GM18907 (cell line): ENCODE measurements around the gene WDR54.
A peak's percentile ranks its signal among the peaks of the same experiment; 100 is the strongest.

Experiments
- ATAC-seq: cut with Tn5 transposase; IDR thresholded peaks from one replicate; pipeline ENCODE4 v1.9.1; 2021; ENCODE audit warnings: mild to moderate bottlenecking, moderate library complexity; ENCODE audit not compliant: unreplicated experiment

WDR54 gene

DNA sequence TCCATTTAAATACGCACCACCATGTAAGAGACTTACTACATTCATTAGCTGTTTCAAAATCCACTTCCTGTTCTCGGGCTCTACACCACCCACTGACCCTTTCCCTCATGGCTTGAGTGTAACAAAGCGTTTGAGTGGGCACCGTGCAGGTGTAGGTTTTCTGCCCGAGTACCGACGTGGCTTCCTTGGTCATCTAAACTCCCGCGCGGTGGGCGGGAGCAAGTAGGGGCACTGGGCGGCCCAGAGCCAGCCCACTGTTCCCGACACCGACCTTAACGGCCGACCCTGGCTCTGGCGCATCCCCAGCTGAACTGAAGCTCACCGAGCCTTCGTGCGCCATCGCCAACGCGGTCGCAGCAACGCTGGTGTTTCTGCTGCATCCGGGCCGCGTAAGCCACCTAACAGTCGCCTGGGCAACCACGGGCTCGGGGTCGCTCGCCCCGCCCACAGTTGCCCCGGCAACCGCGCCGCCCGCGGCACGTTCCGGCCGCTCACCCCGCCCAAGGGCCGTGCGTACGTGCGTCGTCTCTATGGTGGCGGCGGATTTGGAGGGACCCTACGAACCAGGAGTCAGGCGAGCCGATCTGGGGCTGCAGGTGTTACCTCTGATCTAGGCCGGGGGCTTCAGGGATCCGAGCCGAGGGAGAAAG is at the start of gene WDR54, which contains the start of gene C2orf81:
Gene WDR54, plus strand, starts transcription at position 510 of the 650 bp plus-strand sequence. CDS start 424 bp downstream, outside the sequence.
Gene C2orf81, minus strand, starts transcription at position 399 of the 650 bp plus-strand sequence. Its CDS starts 59 bp downstream, at position 340.
- ATAC-seq, result peak; percentile 92

DNA sequence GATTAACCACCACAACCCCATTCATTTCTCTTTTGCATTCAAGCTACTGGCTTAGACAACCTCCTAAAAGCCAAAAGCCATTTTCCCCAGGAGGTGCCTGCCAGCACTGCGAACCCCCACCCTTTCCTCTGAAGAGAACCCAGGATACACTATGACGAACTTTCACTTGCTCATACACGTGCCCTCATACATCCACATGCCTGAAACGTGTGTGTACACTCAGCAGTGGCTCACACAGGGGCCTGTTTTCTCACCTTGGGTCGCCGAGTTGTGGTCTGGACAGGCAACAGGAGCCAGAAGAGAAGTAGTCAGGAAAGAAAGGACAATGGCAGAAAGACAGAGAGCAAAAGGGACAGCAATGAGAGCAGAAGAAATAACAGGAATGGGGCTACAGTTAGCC is 48.9 kb upstream of the WDR54 start:
- no peak for ATAC-seq

- no peak for ATAC-seq
Observed at GRCh38 chr2:74373221-74373676, 48.3 kb upstream of the WDR54 start.

GRCh38 chr2:74373985-74374384 is 47.5 kb upstream of the WDR54 start:
- no peak for ATAC-seq

- no peak for ATAC-seq
Observed at GRCh38 chr2:74374509-74375205, 46.9 kb upstream of the WDR54 start.

DNA sequence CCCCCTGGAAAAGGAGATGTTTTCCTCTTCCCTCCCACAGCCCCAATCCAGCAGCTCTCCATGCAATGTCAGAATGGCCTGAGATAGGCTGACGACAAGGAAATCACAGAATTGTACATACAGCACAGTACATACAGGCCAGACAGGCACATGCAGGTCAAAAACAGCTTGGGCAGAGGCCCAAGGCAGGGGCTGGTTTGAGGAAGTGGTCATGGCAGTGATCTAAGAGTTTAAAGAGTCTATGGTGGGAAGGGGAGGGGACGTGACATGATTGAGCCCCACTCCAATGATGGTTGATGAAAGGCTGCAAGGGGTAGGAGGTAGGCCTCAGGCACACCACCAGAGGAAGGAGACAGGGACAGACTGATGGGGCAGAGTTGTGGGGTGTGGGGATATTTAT is 45.7 kb upstream of the WDR54 start:
- ATAC-seq, result no peak

- no peak for ATAC-seq
Observed at GRCh38 chr2:74378007-74378406, 43.5 kb upstream of the WDR54 start.

GRCh38 chr2:74379851-74380789 is 41.4 kb upstream of the WDR54 start, which contains the start of gene DCTN1:
Gene DCTN1, minus strand, starts transcription at chr2:74380311. Its CDS starts 274 bp downstream, at chr2:74380037.
- peak; percentile 65 for ATAC-seq

DNA sequence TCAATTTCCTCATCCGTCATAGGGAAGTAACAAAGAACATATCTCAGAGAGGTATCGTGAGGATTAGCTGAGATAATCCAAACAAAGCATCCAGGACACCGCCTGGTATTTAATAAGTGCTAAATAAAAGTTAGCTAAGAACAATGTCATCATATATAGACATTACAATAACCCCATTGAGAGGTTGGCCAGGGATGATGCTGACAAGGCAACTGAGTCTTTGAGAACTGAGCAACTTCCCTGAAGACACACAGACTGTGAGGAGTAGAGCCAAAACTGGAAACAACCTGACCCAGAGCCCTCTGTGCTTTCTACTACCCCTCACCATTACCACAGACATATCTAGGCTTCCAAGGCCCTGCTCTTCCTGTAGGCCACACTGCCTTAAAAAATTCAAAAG is 39.8 kb upstream of the WDR54 start:
- no peak for ATAC-seq

DNA sequence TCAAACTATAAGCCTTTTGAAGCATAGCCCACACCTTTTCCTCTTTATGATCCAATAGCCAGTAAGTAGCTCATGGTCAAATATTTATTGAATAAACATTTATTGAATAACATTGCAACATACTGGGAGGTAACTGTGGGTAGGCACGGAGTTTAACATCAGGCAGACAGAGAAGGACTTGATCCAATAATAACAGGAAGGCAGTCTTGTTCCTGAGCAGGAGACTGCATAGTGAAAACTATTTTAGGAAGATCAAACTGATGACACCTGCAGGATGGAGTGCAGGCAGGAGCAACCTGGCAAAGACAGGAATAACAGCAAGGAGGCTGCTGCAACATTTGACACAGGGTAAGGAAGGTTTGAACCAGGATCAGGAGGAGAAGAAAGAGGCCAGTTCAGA is 38.3 kb upstream of the WDR54 start:
- ATAC-seq, result no peak

- no peak for ATAC-seq
Observed at GRCh38 chr2:74384051-74384450, 37.5 kb upstream of the WDR54 start.

DNA sequence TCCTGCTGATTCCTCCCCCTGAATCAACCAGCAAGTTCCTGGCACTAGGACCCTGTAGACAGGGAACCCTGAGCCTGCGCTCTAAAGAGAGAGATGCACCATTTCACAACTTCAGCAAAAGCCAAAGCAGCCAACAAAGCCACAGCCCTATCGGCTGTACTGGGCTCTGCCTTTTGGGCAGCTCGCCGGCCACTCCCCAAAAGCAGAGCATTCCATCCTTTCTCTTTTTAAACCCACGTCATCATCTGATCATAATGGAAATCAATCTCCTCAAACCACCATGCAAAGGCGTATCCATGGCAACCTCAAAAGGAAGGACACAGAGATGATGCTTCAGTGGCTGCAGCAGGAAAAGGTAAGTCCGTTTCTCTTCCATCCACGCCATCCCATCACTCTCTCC is 36.1 kb upstream of the WDR54 start:
- no peak for ATAC-seq

DNA sequence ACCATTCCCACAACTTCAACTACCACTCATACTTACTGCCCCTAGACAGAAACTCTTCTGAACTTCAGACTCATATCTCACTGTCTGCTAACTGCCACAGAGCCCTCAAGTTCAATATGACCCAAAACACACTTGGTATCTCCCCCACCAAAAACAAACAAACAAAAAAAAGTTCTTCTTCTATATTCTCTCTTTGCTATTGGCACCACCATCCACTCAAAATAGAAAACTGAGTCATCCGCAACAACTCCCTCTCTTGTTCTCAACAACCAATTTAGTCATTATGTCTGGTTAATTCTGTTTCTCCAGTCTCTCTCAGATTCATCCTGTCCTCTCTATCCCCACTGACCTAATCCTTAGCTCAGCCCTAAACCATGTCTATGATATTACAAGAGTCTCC is 34.2 kb upstream of the WDR54 start:
- no peak for ATAC-seq

- ATAC-seq, result no peak
Observed at GRCh38 chr2:74390606-74391005, 30.9 kb upstream of the WDR54 start.

DNA sequence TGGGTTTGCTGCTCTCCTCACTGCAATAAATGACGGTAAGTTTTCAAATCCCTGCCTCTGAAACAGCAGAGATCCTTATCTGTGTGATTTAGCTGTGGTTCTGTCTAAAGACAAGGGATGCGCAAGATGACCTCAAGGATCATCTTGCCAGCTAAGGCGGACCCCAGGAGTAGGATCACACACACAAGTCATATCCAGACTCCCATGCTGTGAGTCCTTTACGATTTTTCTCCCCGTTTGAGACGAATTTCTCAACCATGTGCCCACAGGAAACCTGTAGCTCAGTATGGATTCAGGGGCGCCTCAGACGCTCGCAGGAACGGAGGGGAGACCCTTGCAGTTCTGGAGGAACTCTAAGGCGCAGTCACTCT is 30.3 kb upstream of the WDR54 start:
- ATAC-seq, result peak; percentile 37

DNA sequence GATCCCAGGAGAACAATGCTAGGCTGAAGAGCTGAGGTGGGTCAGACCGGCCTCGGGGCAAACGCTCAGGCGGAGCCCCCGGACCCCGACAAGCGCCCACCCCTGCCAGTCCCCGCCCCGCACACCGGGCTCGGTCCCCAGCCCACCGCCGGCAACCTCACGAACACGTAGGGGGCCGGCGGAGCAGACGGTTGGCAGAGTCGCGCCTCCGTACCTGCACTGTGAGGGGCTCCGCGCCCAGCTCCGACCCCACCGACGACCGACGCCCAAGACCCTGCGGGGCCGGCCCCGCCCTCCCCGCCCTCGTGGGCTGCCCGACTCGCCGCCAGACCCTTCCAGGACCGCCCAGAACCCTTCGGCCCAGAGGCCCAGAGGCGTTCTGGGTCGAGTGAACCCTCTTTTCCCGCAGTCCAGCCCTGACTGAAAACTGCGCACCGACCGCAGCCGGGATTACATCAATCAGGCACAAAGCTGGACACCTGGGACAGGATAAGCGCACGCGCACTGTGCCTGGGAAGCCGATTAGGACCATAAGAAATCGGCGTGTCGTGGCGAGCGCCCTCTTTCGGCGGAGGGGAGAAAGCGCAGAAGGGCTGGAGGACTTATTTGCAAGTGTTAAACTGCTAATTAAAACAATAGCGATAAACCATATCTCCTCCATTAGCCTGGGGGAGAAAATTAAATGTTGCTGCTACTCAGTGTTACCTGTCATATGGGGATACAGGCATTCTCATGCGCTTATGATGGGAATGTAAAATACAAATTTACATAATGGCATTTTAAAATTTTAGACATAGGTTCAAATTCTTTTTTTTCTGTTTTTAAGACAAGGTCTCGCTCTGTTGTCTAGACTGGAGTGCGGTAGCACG is 29.7 kb upstream of the WDR54 start:
- ATAC-seq, result peak; percentile 71

- ATAC-seq, result no peak
Observed at GRCh38 chr2:74392449-74392743, 29.1 kb upstream of the WDR54 start.

DNA sequence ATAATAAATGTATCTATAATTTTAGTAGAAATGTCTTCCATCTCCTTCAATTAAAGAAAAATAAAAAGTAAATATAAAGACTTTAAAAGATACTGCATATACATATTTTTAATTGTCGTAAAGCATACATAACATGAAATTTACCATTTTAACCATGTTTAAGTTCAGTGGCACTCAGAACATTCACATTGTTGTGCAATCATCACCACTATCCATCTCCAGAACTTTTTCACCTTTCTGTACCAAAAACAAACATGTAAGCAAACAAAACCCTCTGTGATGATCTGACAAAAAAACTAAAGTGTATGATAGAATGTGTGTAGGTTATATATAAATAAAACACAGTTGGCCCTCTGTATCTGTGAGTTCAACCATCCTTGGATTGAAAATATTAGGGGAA is 28.0 kb upstream of the WDR54 start:
- ATAC-seq, result no peak

GRCh38 chr2:74396149-74396548 is 25.4 kb upstream of the WDR54 start:
- ATAC-seq, result no peak

- peak; percentile 65 for ATAC-seq
Observed at GRCh38 chr2:74399785-74400184, 21.7 kb upstream of the WDR54 start.
